GM18907 (cell line): ENCODE data around the gene GFPT2.

Experiments used
- ATAC-seq: cut with Tn5 transposase; IDR thresholded peaks from one replicate; pipeline ENCODE4 v1.9.1; 2021; ENCODE audit warnings: mild to moderate bottlenecking, moderate library complexity; ENCODE audit not compliant: unreplicated experiment

The GFPT2 gene

GRCh38 chr5:180352116-180353047 lies 754 bp downstream of the GFPT2 start:
- ATAC-seq = peak; percentile 14

GRCh38 chr5:180350711-180351465 lies 2.2 kb downstream of the GFPT2 start:
- no peak for ATAC-seq

- ATAC-seq = no peak
Measured at GRCh38 chr5:180350296-180350695, 2.8 kb downstream of the GFPT2 start.

GRCh38 chr5:180349391-180349790 lies 3.7 kb downstream of the GFPT2 start:
- ATAC-seq = no peak

- no peak for ATAC-seq
Measured at GRCh38 chr5:180348336-180348735, 4.8 kb downstream of the GFPT2 start.

- ATAC-seq = no peak
Measured at GRCh38 chr5:180347702-180348101, 5.4 kb downstream of the GFPT2 start.

GRCh38 chr5:180346358-180346757 lies 6.8 kb downstream of the GFPT2 start:
- ATAC-seq = no peak

GRCh38 chr5:180345781-180346180 lies 7.4 kb downstream of the GFPT2 start:
- ATAC-seq = no peak

GRCh38 chr5:180345186-180345585 lies 8.0 kb downstream of the GFPT2 start:
- no peak for ATAC-seq

GRCh38 chr5:180344696-180344999 lies 8.5 kb downstream of the GFPT2 start:
- no peak for ATAC-seq

GRCh38 chr5:180343831-180344695 lies 9.1 kb downstream of the GFPT2 start:
- no peak for ATAC-seq

GRCh38 chr5:180343110-180343830 lies 9.9 kb downstream of the GFPT2 start:
- no peak for ATAC-seq

GRCh38 chr5:180341595-180341994 lies 11.5 kb downstream of the GFPT2 start:
- no peak for ATAC-seq

- no peak for ATAC-seq
Measured at GRCh38 chr5:180340856-180341255, 12.3 kb downstream of the GFPT2 start.

- ATAC-seq = no peak
Measured at GRCh38 chr5:180339583-180340183, 13.5 kb downstream of the GFPT2 start.

GRCh38 chr5:180338001-180338707 lies 15.0 kb downstream of the GFPT2 start:
- ATAC-seq = no peak

GRCh38 chr5:180336234-180337020 lies 16.7 kb downstream of the GFPT2 start:
- ATAC-seq = no peak

- ATAC-seq = no peak
Measured at GRCh38 chr5:180335614-180336233, 17.4 kb downstream of the GFPT2 start.
